ENCODE measurements around the gene ROGDI.

ROGDI gene

DNA sequence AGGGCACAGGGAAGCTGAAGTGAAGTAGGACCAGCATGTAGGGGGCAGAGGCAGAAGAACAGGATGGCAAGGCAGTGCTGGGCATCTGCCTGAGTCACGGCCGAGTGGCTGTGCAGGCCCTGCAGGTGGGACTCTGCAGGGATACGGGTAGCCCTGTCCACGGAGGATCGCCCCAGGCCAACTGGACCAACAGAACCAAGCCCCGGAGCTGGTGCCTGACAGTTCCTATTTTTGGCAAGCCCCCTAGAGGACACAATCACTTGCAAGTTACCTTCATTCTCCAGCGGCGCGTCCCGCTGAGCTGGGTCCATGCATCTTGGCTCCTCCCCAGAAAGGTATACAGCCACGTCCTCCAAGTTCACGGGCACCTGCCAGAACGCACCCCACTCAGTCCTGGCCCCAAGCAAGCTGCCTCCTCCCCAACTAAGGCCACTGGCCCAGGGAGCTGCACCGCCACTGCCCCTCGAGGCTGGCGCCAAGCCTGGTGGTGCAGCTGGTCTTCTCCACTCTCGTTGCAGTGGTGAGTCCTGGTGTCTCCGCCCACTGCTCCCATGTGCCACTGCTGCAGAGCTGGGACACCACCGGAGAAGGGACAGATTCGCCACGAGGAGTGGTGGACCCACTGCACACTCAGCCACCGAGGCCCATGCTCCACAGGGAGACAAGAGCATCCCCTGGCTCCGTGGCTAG lies 42.1 kb downstream of the ROGDI start:
- no peak overlapping the region for H3K4me3 ChIP-seq (ENCODE audit: low read length)
- TF ChIP-seq, protein P1, sequence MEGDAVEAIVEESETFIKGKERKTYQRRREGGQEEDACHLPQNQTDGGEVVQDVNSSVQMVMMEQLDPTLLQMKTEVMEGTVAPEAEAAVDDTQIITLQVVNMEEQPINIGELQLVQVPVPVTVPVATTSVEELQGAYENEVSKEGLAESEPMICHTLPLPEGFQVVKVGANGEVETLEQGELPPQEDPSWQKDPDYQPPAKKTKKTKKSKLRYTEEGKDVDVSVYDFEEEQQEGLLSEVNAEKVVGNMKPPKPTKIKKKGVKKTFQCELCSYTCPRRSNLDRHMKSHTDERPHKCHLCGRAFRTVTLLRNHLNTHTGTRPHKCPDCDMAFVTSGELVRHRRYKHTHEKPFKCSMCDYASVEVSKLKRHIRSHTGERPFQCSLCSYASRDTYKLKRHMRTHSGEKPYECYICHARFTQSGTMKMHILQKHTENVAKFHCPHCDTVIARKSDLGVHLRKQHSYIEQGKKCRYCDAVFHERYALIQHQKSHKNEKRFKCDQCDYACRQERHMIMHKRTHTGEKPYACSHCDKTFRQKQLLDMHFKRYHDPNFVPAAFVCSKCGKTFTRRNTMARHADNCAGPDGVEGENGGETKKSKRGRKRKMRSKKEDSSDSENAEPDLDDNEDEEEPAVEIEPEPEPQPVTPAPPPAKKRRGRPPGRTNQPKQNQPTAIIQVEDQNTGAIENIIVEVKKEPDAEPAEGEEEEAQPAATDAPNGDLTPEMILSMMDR (IDR thresholded peaks at IDR 0.05; ENCODE audit: insufficient read depth, low read depth, low read length, missing control alignments): no peak

DNA sequence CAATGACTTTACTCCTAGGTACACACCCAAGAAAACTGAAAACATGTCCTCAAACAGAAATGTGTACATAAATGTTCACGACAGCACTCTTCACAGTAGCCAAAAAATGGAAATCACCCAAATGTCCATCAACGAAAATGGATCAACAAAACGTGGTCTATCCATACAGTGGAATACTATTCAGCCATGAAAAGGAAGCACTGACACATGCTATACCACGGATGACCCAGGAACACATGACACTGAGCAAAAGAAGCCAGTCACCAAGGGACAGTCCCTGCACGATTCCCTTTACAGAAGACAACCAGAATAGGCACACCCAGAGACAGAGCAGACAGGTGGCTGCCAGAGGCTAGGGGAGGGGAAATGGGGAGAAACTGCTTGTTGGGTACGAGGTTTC lies 46.7 kb downstream of the ROGDI start:
- DNase-seq (ENCODE audit: low read depth): no peak
- TF ChIP-seq, protein P1 (IDR thresholded peaks at IDR 0.05; ENCODE audit: insufficient read depth, low read depth, low read length, missing control alignments): no peak
- no peak overlapping the region for H3K4me3 ChIP-seq (ENCODE audit: low read length)

More for the DNA sequence above, 42.1 kb downstream of the ROGDI start:
- DNase-seq (ENCODE audit: low read depth): no peak

DNA sequence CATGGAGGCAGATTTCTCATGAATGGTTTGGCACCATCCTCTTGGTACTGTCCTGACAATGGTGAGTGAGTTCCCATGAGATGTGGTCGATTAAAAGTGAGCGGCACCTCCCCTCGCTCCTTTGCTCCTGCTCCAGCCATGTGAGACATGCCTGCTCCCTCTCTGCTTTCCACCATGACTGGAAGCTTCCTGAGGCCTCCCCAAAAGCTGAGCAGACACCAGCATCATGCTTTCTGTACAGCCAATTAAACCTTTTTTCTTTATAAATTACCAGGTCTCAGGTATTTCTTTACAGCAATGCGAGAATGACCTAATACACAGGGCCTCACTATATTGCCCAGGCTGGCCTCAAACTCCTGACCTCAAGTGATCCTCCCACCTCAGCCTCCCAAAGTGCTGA lies 47.6 kb downstream of the ROGDI start:
- no peak for DNase-seq (ENCODE audit: low read depth)
- no peak overlapping the region for H3K4me3 ChIP-seq (ENCODE audit: low read length)
- TF ChIP-seq, protein P1 (IDR thresholded peaks at IDR 0.05; ENCODE audit: insufficient read depth, low read depth, low read length, missing control alignments): no peak

DNA sequence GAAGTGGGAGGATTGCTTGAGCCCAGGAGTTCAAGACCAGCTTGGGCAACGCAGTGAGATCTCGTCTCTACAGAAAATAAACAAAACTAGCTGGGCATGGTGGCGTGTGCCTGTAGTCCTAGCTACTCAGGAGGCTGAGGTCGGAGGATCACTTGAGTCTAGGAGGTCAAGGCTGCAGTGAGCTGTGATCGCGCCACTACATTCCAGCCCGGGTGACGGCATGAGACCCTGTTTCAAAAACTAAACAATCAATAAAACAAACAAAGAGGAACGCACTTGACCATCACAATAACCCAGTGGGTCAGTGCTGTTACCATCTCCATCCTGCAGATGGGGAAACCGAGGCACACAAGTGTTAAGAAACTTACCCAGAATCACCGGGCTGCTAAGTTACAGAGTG lies 49.2 kb downstream of the ROGDI start:
- no peak for DNase-seq (ENCODE audit: low read depth)
- TF ChIP-seq, protein P1 (IDR thresholded peaks at IDR 0.05; ENCODE audit: insufficient read depth, low read depth, low read length, missing control alignments): no peak

DNA sequence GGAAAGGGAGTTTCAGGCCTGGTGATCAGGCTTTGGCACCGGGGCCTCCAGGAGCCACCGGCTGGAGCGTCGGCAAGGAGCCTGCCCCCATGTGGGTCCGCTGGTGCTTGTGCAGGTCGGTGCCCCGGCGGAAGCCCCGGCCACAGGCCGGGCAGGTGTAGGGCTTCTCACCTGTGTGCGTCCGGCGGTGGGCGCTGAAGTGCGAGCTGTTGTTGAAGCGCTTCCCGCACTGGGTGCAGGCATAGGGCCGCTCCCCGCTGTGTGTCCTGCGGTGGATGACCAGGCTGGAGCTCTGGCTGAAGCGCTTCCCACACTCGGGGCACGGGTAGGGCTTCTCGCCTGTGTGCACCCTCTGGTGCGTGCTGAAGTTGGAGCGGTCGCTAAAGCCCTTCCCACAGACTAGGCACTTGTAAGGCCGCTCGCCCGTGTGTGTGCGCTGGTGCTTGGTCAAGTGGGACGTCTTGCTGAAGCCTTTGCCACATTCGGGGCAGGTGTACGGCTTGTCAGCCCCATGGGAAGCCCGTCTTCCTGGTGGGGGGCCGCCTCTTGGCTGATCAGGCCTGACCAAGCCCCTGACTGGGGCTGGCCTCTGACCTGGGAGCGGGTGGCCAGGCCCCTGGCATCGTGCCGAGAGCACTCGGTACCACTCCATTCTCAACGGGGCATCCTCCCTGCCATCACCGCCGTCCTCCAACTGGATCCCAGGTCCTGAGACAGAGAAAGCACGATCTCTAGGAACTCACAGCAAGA lies 49.9 kb downstream of the ROGDI start:
- H3K4me3 ChIP-seq (ENCODE audit: low read length): no peak overlapping the region
- no peak for DNase-seq (ENCODE audit: low read depth)
- TF ChIP-seq, protein P1 (IDR thresholded peaks at IDR 0.05; ENCODE audit: insufficient read depth, low read depth, low read length, missing control alignments): no peak

More for the DNA sequence above, 49.2 kb downstream of the ROGDI start:
- no peak overlapping the region for H3K4me3 ChIP-seq (ENCODE audit: low read length)

DNA sequence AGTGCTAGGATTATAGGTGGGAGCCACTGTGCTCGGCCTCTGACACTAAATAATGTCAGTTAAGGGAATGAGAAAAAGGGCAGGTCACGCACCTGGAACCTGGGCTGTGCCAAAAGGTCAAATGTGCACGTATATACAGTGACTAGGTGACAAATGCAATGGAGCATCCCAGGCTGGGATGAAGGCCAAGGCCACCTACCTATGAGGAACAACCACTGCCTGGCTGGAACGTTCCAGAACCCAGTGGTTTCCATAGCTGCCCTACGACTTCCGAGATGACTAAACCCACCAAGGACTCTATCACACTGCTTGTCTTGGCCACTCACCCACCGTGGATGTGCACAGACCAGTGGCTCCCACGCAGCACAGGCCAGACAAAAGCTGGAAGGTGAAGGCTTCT lies 51.5 kb downstream of the ROGDI start:
- TF ChIP-seq, protein P1 (IDR thresholded peaks at IDR 0.05; ENCODE audit: insufficient read depth, low read depth, low read length, missing control alignments): no peak
- no peak overlapping the region for H3K4me3 ChIP-seq (ENCODE audit: low read length)
- no peak for DNase-seq (ENCODE audit: low read depth)
